NT2/D1 (cell line): ENCODE data around the gene NBPF1.
"Not testable (repeated sequence)": the region's sequence is repeated elsewhere in the genome, so short reads cannot be mapped to it uniquely, and the experiment has no call there.

Experiments
- SUZ12 ChIP-seq: IDR thresholded peaks from 2 replicates; pipeline ENCODE4 v1.6.1; 2011; ENCODE audit not compliant: insufficient read length, insufficient read depth; ENCODE audit errors: extremely low read depth
- YY1 ChIP-seq: IDR thresholded peaks from 2 replicates; pipeline ENCODE4 v1.6.1; 2011; ENCODE audit not compliant: insufficient read length, insufficient read depth
- ZNF274 ChIP-seq: IDR thresholded peaks from 2 replicates; pipeline ENCODE4 v1.6.1; 2011; ENCODE audit warnings: mild to moderate bottlenecking, low read depth, low read length

DNA sequence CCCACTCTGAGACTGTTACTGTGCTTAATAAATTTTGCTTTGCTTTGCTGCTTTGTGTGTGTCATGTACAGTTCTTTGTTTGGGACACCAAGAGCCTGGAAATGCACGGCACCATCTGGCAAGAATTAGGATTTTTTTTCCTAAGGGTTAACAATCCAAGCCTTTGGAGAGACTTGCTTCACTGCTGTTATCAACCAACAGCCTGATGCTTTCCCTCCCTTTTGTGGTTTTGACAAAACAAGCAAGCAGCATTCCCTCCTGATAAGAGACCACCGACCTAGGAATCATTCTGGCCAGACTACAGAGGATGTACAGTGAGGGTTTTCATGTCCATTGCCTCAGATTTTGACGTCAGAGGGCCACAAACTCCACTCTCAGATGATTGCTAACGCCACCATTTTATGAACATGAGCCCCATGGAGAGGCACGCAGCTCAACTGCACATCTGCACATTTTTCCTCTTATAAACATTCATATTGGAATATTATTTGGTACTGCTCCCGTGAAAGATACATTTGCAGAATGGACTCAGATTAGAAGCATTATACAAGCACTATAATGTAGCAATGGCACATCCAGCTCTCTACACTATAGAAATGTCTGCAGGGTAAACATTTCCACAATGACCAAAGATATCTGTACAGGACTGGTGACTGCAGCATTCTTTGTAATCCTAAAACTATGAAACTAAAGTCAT, 94.0 kb downstream of the NBPF1 start:
- TF ChIP-seq ZNF274, YY1, SUZ12: not testable (repeated sequence)
